ENCODE measurements around the gene CCDC6. TPM values are rescaled to one million over a fixed set of nuclear protein-coding genes. Genes with fewer than 3 reads are reported as not detected.

The CCDC6 gene
- total RNA-seq, 1 experiment from 2014 or later = 54.9 TPM

DNA sequence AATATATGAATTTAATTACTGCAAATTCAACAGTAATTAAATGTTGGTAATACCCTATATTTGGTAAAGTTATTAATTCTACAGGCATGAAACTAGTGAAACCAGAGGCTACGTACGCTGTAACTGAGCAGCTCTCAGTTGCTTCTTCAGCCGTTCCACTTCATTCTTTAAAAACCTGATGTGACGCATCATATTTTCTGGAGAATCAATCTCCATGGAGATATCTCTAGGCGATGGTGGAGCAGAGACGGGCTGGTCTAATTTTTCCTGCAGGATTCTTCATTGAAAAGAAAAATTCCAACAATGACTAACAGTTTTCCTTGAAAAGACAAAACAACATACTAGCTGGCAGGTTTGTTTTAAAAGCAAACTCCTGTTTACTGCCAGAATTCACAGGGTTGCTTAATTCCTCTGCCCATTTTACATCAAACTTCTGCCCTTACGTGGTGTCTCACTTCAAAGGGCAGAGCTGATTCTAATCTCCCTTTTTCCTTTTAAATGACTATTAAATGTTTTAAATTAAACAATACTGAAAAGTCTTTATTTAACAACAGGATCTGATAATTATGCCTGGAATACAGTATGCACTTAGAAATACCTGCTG, 93.7 kb downstream of the CCDC6 start:
- BruUV-seq (replicated peaks) = no TSS peak
- no peak overlapping the region for H3K27ac ChIP-seq (ENCODE audit: low read depth, low read length)
- no peaks in the 10 kb centered on the region for H3K4me1 ChIP-seq (ENCODE audit: control insufficient read depth in 1 of 2, insufficient read depth in 2 of 2, low read length in 2 of 2)
- ChIA-PET RAD21 (ENCODE audit: low non-redundant PET in 1 of 2, low total read pairs in 2 of 2, uncharacterized antibody in 2 of 2, unreplicated experiment in 2 of 2) (interaction anchor here in 1 of 2 experiments (0.6 kb wide), 1 partner anchor 190 kb away, joined by 3 read pairs; no protein-coding TSS in a partner anchor), POLR2A (no interaction called here), CTCF (no interaction called here)
- H3K79me2 ChIP-seq (ENCODE audit: insufficient read depth, low read length) = no peaks in the 10 kb centered on the region; the same call in 1 of the 2 replicates
- no peak overlapping the region for H2AFZ ChIP-seq (ENCODE audit: low read depth, low read length, poor library complexity, severe bottlenecking)
- no peaks in the 10 kb centered on the region for H3K9me2 ChIP-seq (ENCODE audit: insufficient read depth)
- DNase-seq (ENCODE audit: low read depth, low spot score) = no peak
- H3K36me3 ChIP-seq (ENCODE audit: control insufficient read depth in 1 of 2, insufficient read depth in 2 of 2, low read length in 2 of 2) = peaks cover 9 to 12% of the 10 kb centered on the region in 2 experiments; a peak in 3 of 4 replicates
- no peak overlapping the region for H3K9ac ChIP-seq (ENCODE audit: low read length)
- intact Hi-C loops (cut with micrococcal nuclease) = no loop called here
- H3K27me3 ChIP-seq (ENCODE audit: insufficient read depth, low read length) = no peaks in the 10 kb centered on the region
- peaks cover 4% of the 10 kb centered on the region; the same call in 1 of the 2 replicates for H4K20me1 ChIP-seq (ENCODE audit: insufficient read depth)
- no peak overlapping the region for H3K4me3 ChIP-seq (replicated peaks in 1 of 2; ENCODE audit: low read depth in 1 of 2, low read length in 2 of 2)
- TF ChIP-seq, protein P1, sequence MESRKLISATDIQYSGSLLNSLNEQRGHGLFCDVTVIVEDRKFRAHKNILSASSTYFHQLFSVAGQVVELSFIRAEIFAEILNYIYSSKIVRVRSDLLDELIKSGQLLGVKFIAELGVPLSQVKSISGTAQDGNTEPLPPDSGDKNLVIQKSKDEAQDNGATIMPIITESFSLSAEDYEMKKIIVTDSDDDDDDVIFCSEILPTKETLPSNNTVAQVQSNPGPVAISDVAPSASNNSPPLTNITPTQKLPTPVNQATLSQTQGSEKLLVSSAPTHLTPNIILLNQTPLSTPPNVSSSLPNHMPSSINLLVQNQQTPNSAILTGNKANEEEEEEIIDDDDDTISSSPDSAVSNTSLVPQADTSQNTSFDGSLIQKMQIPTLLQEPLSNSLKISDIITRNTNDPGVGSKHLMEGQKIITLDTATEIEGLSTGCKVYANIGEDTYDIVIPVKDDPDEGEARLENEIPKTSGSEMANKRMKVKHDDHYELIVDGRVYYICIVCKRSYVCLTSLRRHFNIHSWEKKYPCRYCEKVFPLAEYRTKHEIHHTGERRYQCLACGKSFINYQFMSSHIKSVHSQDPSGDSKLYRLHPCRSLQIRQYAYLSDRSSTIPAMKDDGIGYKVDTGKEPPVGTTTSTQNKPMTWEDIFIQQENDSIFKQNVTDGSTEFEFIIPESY (IDR thresholded peaks at IDR 0.05; ENCODE audit: extremely low read depth, insufficient replicate concordance, low read length) = no peak
- TF ChIP-seq TCF7L2 (IDR thresholded peaks at IDR 0.05; ENCODE audit: borderline replicate concordance, extremely low read depth, insufficient read depth, insufficient read length) = no peak
- TF ChIP-seq, protein P2, sequence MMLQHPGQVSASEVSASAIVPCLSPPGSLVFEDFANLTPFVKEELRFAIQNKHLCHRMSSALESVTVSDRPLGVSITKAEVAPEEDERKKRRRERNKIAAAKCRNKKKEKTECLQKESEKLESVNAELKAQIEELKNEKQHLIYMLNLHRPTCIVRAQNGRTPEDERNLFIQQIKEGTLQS (IDR thresholded peaks at IDR 0.05) = no peak
- no peak for TF ChIP-seq EZH2 (IDR thresholded peaks at IDR 0.05)
- no peak overlapping the region for H3K4me2 ChIP-seq (ENCODE audit: low read length)
- no peak for ATAC-seq
- H3K9me3 ChIP-seq (ENCODE audit: control insufficient read depth in 1 of 2, insufficient read depth in 1 of 2, low read depth in 1 of 2, low read length in 2 of 2) = no peaks in the 10 kb centered on the region

DNA sequence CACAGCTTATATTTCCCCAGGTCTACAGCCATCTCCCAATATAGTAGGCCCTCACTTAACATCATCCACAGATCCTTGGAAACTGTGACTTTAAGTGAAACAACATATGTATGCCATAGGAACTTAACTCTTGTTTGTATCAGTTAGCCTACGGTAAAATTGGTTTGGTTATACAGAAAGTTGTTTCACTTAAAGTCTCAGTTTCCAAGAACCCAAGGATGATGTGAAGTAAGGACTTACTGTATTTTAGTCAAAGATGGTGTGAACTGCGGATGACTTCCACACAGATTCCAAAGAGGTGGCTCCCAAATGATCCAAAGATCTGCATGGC, 96.7 kb downstream of the CCDC6 start:
- ChIA-PET POLR2A (no interaction called here), CTCF (no interaction called here), RAD21 (ENCODE audit: low non-redundant PET in 1 of 2, low total read pairs in 2 of 2, uncharacterized antibody in 2 of 2, unreplicated experiment in 2 of 2) (no interaction called here)
- Histone ChIP-seq H3K9me2 (ENCODE audit: insufficient read depth) (no peaks in the 10 kb centered on the region), H2AFZ (ENCODE audit: low read depth, low read length, poor library complexity, severe bottlenecking) (no peak overlapping the region), H3K79me2 (ENCODE audit: insufficient read depth, low read length) (no peaks in the 10 kb centered on the region), H3K4me2 (ENCODE audit: low read length) (no peak overlapping the region), H3K4me3 (replicated peaks in 1 of 2; ENCODE audit: low read depth in 1 of 2, low read length in 2 of 2) (no peak overlapping the region), H4K20me1 (ENCODE audit: insufficient read depth) (no peaks in the 10 kb centered on the region), H3K36me3 (ENCODE audit: control insufficient read depth in 1 of 2, insufficient read depth in 2 of 2, low read length in 2 of 2) (peaks cover 24 to 25% of the 10 kb centered on the region in 2 experiments; a peak in 3 of 4 replicates), H3K9ac (ENCODE audit: low read length) (no peak overlapping the region), H3K9me3 (ENCODE audit: control insufficient read depth in 1 of 2, insufficient read depth in 1 of 2, low read depth in 1 of 2, low read length in 2 of 2) (no peaks in the 10 kb centered on the region), H3K27ac (ENCODE audit: low read depth, low read length) (no peak overlapping the region), H3K27me3 (ENCODE audit: insufficient read depth, low read length) (no peaks in the 10 kb centered on the region), H3K4me1 (ENCODE audit: control insufficient read depth in 1 of 2, insufficient read depth in 2 of 2, low read length in 2 of 2) (no peaks in the 10 kb centered on the region)
- intact Hi-C loops (cut with micrococcal nuclease) = loop anchor here (1.0 to 2.0 kb wide), 2 partner anchors 183 to 569 kb away; no protein-coding TSS in a partner anchor
- DNase-seq (ENCODE audit: low read depth, low spot score) (no peak), ATAC-seq (no peak)
- no TSS peak for BruUV-seq (replicated peaks)
- TF ChIP-seq RAD21 (IDR thresholded peaks at IDR 0.05; ENCODE audit: low read depth) = no peak
